PFSK-1 (cell line): Measurements from ENCODE around the gene DLGAP1.

Experiments used
- POLR2AphosphoS5 ChIP-seq: IDR thresholded peaks from 2 replicates; pipeline ENCODE4 v1.6.1; 2012; ENCODE audit warnings: low read depth, mild to moderate bottlenecking, control low read depth, low read length, moderate library complexity
- REST ChIP-seq, 2 experiments: IDR thresholded peaks; 2 replicates each; pipeline versions ENCODE4 v1.6.1 to v1.8.0; 2011 to 2012; ENCODE audit warnings: low read depth in 2 of 2, low read length in 2 of 2, control low read depth in 1 of 2, inconsistent platforms in 1 of 2, mild to moderate bottlenecking in 1 of 2, moderate library complexity in 1 of 2; ENCODE audit not compliant: insufficient read depth in 1 of 2
- SIN3A ChIP-seq: IDR thresholded peaks from 2 replicates; pipeline ENCODE4 v1.6.1; 2012; ENCODE audit warnings: mild to moderate bottlenecking, low read length, moderate library complexity, borderline replicate concordance; ENCODE audit not compliant: insufficient read depth

- no peak for TF ChIP-seq POLR2AphosphoS5
- TF ChIP-seq REST (IDR thresholded peaks at IDR 0.05; ENCODE audit: insufficient read depth in 1 of 2, low read depth in 2 of 2, low read length in 2 of 2): no peak
- no peak for TF ChIP-seq SIN3A
Observed at GRCh38 chr18:3873211-3873610, 581.9 kb downstream of the DLGAP1 start.
